UCSD-AML1 (cell line): ENCODE data around the gene LFNG.
"Not testable (repeated sequence)": the region's sequence is repeated elsewhere in the genome, so short reads cannot be mapped to it uniquely, and the experiment has no call there.

Experiments
- DNase-seq: peaks from one replicate; lab custom pipeline; 2025; ENCODE audit not compliant: unreplicated experiment; lab: John Stamatoyannopoulos, UW

Gene LFNG

DNA sequence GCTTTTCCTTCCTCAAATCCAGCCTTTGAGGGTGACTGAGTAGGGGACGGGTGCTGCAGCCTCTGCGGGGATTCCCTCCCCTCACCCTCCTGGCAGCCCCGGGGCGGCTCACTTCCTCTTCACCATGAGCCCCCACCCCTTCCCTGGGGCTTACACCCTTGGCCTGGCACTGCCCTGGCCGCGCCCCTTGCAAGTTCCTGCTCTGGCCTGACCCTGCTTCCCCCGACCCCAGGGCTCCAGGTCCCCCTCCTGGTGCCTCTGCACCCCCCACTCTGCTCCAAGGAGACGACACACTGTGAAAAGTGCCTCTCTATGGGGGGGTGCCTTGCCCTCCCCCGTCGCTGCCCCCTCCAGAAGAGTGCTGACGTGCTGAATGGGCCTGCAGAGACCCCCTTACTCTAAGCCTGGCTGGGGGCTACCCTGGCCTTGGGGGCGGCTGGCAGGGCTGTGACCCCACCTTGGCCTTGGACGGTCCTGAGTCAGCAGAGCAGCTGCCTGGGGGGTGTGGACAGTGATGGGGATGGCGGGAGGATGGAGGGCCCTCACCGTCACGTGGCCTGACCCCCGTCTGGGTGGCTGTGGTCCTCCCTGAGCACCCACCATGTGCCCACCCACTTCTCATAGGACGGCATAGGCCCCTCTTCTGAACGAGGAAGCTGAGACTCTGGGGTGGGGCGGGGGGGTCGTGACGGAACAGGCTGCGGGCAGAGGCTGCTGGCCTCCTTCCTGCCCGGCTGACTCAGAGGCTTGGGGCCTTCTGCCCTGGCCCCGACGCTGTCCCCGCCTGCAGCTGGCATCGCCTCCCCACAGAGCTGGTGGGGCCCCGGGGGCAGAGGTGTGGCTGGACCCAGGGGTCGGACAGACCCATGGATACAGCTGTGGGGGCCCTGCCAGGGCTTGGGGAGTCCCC is 9.8 kb downstream of the LFNG start:
- DNase-seq: peak; percentile 72

- peak; percentile 75 for DNase-seq
Observed at GRCh38 chr7:2530071-2530987, 10.8 kb downstream of the LFNG start.

- not testable (repeated sequence) for DNase-seq
Observed at GRCh38 chr7:2530994-2531795, 11.6 kb downstream of the LFNG start.

- DNase-seq: not testable (repeated sequence)
Observed at GRCh38 chr7:2531796-2532110, 12.2 kb downstream of the LFNG start.

DNA sequence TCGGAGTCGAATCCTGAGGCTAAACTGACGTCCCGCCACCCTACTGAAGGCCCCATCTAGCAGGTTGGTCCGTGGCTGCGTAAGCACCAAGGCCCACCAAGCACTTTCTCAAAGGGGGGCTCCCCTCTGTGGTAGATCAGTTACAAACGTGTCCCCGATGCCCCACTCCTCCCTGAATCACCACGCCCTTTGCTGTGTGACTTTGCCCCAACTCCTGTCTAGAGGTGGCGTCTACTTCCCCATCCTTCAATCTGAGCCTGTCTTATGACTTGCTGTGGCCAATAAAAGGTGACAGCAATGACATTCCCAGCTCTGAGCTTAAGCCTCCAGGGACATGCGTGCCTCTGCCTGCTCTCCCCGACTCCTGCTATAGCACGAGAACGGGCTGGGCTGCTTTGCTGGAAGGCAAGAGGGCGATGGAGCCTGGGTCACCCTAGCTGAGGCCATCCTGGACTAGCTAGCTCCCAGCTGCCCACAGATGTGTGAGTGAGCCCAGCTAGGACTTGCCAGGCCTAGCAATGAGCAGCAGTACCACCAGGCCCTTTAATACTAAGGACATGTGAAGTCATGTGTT is 12.7 kb downstream of the LFNG start:
- DNase-seq: not testable (repeated sequence)

DNA sequence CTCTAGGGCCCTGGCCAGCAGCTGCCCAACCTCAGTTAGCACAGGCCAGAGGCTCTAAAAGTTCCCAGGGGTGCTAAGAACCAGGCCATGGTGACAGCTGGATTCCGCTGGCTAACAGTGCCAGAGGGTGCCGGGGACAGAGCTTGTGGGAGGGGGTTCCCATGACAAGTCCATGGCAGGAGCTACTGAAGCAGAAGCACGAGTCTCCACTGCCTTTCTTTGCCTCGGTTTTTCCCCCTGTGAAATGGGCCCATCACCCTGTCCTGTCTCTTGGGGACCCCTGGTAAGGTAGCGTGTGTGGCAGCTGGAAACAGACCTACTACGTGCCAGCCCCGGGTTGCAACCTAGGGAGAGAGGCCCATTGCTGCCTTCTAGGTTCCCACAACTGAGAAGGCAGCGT is 13.2 kb downstream of the LFNG start:
- DNase-seq: not testable (repeated sequence)

DNA sequence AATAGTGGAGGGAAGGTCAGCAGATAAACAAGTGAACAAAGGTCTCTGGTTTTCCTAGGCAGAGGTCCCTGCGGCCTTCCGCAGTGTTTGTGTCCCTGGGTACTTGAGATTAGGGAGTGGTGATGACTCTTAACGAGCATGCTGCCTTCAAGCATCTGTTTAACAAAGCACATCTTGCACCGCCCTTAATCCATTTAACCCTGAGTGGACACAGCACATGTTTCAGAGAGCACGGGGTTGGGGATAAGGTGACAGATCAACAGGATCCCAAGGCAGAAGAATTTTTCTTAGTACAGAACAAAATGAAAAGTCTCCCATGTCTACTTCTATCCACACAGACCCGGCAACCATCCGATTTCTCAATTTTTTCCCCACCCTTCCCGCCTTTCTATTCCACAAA is 14.0 kb downstream of the LFNG start:
- not testable (repeated sequence) for DNase-seq

DNA sequence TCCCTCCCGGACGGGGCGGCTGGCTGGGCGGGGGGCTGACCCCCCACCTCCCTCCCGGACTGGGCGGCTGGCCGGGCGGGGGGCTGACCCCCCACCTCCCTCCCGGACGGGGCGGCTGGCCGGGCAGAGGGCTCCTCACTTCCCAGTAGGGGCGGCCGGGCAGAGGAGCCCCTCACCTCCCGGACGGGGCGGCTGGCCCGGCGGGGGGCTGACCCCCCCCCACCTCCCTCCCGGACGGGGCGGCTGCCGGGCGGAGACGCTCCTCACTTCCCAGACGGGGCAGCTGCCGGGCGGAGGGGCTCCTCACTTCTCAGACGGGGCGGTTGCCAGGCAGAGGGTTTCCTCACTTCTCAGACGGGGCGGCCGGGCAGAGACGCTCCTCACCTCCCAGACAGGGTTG is 14.6 kb downstream of the LFNG start:
- DNase-seq: not testable (repeated sequence)

DNA sequence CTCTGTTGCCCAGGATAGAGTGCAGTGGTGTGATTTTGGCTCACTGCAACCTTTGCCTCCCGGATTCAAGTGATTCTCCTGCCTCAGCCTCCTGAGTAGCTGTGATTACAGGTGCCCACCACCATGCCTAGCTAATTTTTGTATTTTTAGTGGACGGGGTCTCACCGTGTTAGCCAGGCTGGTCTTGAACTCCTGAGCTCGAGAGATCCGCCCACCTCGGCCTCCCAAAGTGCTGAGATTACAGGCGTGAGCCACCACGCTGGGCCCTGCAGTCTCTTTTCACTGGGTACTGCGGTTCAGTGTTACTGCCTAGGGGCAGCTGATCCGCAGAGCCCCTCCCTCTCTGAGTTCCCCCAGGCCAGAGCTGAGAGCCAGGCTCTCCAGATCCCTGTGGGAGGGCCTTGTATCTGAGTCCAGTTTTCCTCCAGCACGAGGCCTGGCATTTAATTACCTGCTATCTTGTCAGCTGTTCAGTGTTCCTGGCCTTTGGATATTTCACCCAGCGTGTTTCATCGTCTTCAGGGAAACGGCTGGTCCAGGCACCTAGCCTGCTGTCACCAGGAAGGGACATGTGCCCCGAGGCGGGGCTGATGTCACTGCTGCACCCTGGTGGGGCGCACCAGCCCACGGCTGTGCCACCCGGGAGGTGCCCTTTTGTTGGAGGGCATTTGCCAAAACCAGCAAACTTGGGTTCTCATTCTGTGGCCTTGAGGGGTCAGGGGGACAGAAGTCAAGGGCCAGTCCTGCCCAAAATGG is 16.5 kb downstream of the LFNG start:
- DNase-seq: not testable (repeated sequence)

- no peak for DNase-seq
Observed at GRCh38 chr7:2537981-2538851, 18.6 kb downstream of the LFNG start.

GRCh38 chr7:2539031-2539911 is 19.7 kb downstream of the LFNG start:
- no peak for DNase-seq

- DNase-seq: no peak
Observed at GRCh38 chr7:2540133-2540532, 20.6 kb downstream of the LFNG start.

DNA sequence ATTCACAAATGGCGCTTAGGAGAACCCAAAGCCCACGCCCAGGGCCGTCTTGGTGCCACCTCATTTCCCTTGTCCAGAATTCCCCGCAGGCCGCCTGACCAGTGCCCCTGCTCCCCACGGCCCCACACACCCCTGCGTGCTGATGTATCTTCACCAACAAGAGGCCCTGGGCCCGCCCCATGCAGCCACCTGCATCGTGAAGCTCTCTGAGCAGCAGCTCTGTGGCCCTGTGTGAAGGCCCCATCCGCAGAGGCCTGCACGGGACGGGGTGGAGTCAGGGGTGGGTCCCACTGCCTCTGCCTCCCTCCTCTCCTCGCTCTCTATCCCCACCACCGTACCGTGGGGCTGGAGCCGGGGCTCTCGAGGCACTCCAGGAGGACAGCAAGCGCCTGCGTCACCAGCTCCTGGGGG is 21.1 kb downstream of the LFNG start:
- no peak for DNase-seq

DNA sequence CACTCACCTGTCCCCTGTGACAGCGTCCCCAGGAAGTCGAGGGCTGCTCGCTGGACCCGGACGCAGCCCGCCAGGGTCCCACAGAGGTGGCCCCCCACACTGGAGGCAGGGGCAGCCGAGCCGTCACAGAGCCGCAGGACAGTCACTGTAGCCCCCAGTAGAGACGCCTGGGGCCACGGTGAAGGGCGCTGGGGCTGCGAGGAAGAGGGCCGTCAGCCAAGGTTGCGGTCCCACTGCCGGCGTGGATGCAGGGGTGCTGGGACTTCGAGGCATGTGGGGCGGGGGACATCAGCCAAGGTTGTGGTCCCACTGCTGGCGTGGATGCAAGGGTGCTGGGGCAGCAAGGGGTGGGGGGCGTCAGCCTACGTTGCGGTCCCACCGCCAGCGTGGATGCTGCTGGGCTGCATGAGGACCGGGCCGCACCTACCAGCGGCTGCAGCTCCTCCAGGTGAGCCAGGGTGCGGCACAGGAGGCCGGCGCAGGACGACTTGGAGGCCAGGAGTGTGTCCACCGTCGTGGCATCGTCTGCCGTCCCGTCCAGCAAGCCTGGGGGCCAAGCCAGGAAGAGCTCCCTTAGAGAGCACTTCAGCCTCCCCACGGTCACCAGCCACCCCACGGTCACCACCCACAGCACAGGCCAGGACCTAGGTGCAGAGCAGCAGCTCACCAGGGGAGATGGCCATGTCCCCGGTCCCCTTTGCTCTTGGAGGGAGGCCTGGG is 21.9 kb downstream of the LFNG start:
- DNase-seq: no peak

DNA sequence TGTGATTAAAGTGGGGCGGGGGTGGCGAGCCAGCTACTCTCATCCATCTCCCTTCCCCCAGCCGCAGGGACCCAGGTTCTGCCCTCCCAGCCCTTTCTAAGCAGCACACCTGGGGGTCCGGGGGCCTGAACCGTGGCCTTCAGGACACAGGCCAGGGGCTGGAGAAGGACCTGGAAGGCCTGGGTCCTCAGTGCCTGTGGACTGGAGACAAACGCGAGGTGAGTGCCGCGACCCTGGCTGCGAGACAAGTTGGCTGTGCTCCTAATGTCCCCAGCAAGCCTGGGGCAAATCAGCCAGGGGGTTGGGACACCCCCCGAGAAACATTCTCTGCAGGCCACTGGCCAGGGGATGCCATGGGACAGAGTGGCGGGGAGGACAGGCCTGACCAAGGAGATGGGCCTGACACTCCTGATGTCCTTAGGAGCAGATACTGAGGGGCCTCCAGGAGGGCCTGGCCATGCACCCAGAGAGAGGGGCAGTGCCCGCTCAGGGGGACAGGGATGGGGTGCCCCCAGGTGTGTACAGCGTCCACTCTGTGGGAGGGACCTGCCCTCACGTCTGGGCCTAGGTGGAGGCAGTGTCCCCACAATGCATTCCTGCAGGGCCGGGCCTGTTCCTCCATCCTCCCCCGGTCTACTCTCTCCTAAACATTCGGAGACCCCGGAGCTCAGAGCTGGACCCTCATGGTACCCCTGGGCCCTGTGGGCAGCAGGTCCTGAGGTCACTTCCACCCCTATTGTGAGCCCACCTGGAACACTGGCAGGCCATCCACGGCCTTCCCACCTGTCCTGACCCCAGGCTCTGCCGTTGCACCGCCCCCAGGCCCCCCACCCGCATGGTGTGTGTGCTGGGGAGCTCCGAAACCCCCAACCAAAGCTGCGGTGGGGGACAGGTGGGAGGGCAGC is 22.7 kb downstream of the LFNG start:
- no peak for DNase-seq
